Measurements from ENCODE around the gene ZMYM4.

GRCh38 chr1:35294809-35295208 lies 26.3 kb downstream of the ZMYM4 start:
- TF ChIP-seq POLR2A (IDR thresholded peaks at IDR 0.05) (no peak), CTCF (IDR thresholded peaks at IDR 0.05) (no peak)
